Dendritic cell treated with granulocyte-macrophage colony-stimulating factor and Interleukin-4, amounts not matched to agents 40 ng/mL and 50 ng/mL, for 4 days (primary cell): ENCODE measurements around the gene CBLN2.

Source experiments
- H3K27ac Mint-ChIP-seq: one replicate; pipeline ENCODE4 v1.8.0; 2022; ENCODE audit warnings: mild to moderate bottlenecking, mixed read lengths
- H3K27me3 Mint-ChIP-seq: one replicate; pipeline ENCODE4 v1.8.0; 2022; ENCODE audit warnings: mild to moderate bottlenecking, mixed read lengths
- H3K36me3 Mint-ChIP-seq: one replicate; pipeline ENCODE4 v1.8.0; 2022; ENCODE audit warnings: low read depth, mixed read lengths
- H3K4me1 Mint-ChIP-seq: one replicate; pipeline ENCODE4 v1.8.0; 2022; ENCODE audit warnings: low read depth, mixed read lengths
- H3K4me3 Mint-ChIP-seq: one replicate; pipeline ENCODE4 v1.8.0; 2022; ENCODE audit warnings: mild to moderate bottlenecking, moderate library complexity, mixed read lengths
- H3K9me3 Mint-ChIP-seq: one replicate; pipeline ENCODE4 v1.8.0; 2022; ENCODE audit warnings: mixed read lengths
- intact Hi-C: fragments of 100-400 bp; cut with micrococcal nuclease; formaldehyde crosslinking; loops from one replicate; pipeline ENCODE4 v1.15.0; 2022

Gene CBLN2

GRCh38 chr18:72504866-72505265 lies 39.3 kb downstream of the CBLN2 start:
- no peak overlapping the region for H3K4me3 Mint-ChIP-seq
- H3K27me3 Mint-ChIP-seq: no peaks in the 10 kb centered on the region
- no peaks in the 10 kb centered on the region for H3K36me3 Mint-ChIP-seq
- no peaks in the 10 kb centered on the region for H3K9me3 Mint-ChIP-seq
- H3K27ac Mint-ChIP-seq: no peak overlapping the region
- intact Hi-C loops: no loop called here
- no peaks in the 10 kb centered on the region for H3K4me1 Mint-ChIP-seq

GRCh38 chr18:72502671-72503431 lies 41.3 kb downstream of the CBLN2 start:
- H3K4me1 Mint-ChIP-seq: no peaks in the 10 kb centered on the region
- H3K36me3 Mint-ChIP-seq: no peaks in the 10 kb centered on the region
- H3K27ac Mint-ChIP-seq: no peak overlapping the region
- H3K9me3 Mint-ChIP-seq: no peaks in the 10 kb centered on the region
- intact Hi-C loops: no loop called here
- no peaks in the 10 kb centered on the region for H3K27me3 Mint-ChIP-seq
- no peak overlapping the region for H3K4me3 Mint-ChIP-seq

- intact Hi-C loops: no loop called here
- Mint-ChIP-seq H3K4me3 (no peak overlapping the region), H3K36me3 (no peaks in the 10 kb centered on the region), H3K27ac (no peak overlapping the region), H3K27me3 (no peaks in the 10 kb centered on the region), H3K9me3 (no peaks in the 10 kb centered on the region), H3K4me1 (no peaks in the 10 kb centered on the region)
Measured at GRCh38 chr18:72492497-72492896, 51.6 kb downstream of the CBLN2 start.
